Sigmoid colon (tissue), 4 donors: ENCODE measurements around the gene PRKN.

Experiments
- POLR2AphosphoS5 ChIP-seq, 4 donors: sonication (generic); formaldehyde crosslinking; IDR thresholded peaks; one replicate each; pipeline ENCODE4 v1.6.1; 2017; ENCODE audit warnings: antibody characterized with exemption in 4 of 4
- TF ChIP-seq, protein P1 (sequence below), 4 experiments: fragments of 450-650 bp in 3 of 4; fragments of 200-600 bp in 1 of 4; IDR thresholded peaks; one replicate each; pipeline ENCODE4 v1.5.1; 2016 to 2019; ENCODE audit warnings: antibody characterized with exemption in 4 of 4, mild to moderate bottlenecking in 3 of 4, moderate library complexity in 2 of 4

DNA sequence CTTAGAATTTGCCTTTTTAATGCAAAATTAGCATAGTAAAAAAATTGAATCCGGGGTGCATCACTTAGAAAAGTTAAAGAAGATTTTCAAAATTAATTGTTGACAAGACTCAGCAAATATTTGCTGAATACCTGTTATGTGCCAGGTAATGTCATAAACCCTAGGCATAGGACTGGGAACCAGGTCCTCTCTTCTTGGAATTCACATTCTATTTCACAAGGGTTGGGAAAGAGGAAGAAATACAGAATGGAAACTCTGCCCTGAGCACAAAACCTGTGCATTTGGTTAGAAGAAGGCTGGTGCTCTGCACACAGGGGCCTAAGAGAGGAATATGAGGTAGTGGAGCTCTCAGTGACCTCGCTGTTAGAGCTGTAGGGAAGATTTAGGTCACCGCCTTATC, 879.9 kb downstream of the PRKN start:
- TF ChIP-seq, protein P1, sequence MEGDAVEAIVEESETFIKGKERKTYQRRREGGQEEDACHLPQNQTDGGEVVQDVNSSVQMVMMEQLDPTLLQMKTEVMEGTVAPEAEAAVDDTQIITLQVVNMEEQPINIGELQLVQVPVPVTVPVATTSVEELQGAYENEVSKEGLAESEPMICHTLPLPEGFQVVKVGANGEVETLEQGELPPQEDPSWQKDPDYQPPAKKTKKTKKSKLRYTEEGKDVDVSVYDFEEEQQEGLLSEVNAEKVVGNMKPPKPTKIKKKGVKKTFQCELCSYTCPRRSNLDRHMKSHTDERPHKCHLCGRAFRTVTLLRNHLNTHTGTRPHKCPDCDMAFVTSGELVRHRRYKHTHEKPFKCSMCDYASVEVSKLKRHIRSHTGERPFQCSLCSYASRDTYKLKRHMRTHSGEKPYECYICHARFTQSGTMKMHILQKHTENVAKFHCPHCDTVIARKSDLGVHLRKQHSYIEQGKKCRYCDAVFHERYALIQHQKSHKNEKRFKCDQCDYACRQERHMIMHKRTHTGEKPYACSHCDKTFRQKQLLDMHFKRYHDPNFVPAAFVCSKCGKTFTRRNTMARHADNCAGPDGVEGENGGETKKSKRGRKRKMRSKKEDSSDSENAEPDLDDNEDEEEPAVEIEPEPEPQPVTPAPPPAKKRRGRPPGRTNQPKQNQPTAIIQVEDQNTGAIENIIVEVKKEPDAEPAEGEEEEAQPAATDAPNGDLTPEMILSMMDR (IDR thresholded peaks at IDR 0.05) = no peak
- TF ChIP-seq POLR2AphosphoS5 (IDR thresholded peaks at IDR 0.05) = no peak
